Stimulated activated CD4-positive, alpha-beta T cell treated with anti-CD3 and anti-CD28 coated beads, Interleukin-15, amount 100 ng/mL, for 24 hours (primary cell): ENCODE data around the gene CAMK2A.

ENCODE experiments used
- DNase-seq: peaks from one replicate; pipeline ENCODE4 v3.0.0-alpha.2; 2020

CAMK2A gene

GRCh38 chr5:150229571-150229970 is 60.0 kb downstream of the CAMK2A start:
- DNase-seq, result no peak

- DNase-seq, result no peak
These were observed 61.8 kb downstream of the CAMK2A start for GRCh38 chr5:150227606-150228273.

- no peak for DNase-seq
These were observed 62.5 kb downstream of the CAMK2A start for GRCh38 chr5:150227036-150227435.

GRCh38 chr5:150224483-150225027 is 65.0 kb downstream of the CAMK2A start:
- DNase-seq, result no peak

GRCh38 chr5:150223474-150223873 is 66.1 kb downstream of the CAMK2A start:
- DNase-seq, result no peak

GRCh38 chr5:150222906-150223305 is 66.7 kb downstream of the CAMK2A start:
- DNase-seq, result no peak

- no peak for DNase-seq
These were observed 68.1 kb downstream of the CAMK2A start for GRCh38 chr5:150221471-150221870.

- DNase-seq, result no peak
These were observed 69.7 kb downstream of the CAMK2A start for GRCh38 chr5:150219861-150220260.

- no peak for DNase-seq
These were observed 70.4 kb downstream of the CAMK2A start for GRCh38 chr5:150219142-150219541.

GRCh38 chr5:150218693-150219035 is 70.9 kb downstream of the CAMK2A start:
- DNase-seq, result no peak

- DNase-seq, result peak; percentile 86
These were observed 71.5 kb downstream of the CAMK2A start for GRCh38 chr5:150217873-150218692.

GRCh38 chr5:150217038-150217437 is 72.5 kb downstream of the CAMK2A start:
- DNase-seq, result no peak

GRCh38 chr5:150215979-150216944 is 73.3 kb downstream of the CAMK2A start:
- no peak for DNase-seq

GRCh38 chr5:150214289-150214688 is 75.3 kb downstream of the CAMK2A start:
- no peak for DNase-seq

- DNase-seq, result no peak
These were observed 76.0 kb downstream of the CAMK2A start for GRCh38 chr5:150213530-150213929.

GRCh38 chr5:150211156-150212030 is 78.2 kb downstream of the CAMK2A start:
- DNase-seq, result no peak

GRCh38 chr5:150210644-150211043 is 78.9 kb downstream of the CAMK2A start:
- DNase-seq, result no peak

GRCh38 chr5:150209099-150209635 is 80.4 kb downstream of the CAMK2A start:
- peak; percentile 7 for DNase-seq

GRCh38 chr5:150208187-150209098 is 81.1 kb downstream of the CAMK2A start:
- no peak for DNase-seq

- no peak for DNase-seq
These were observed 82.8 kb downstream of the CAMK2A start for GRCh38 chr5:150206779-150207115.
